Smooth muscle cell (in vitro differentiated cells): ENCODE data around the gene QSOX2. TPM values are rescaled to one million over a fixed set of nuclear protein-coding genes. Genes with fewer than 3 reads are reported as not detected.

Experiments
- DNase-seq: peaks from one replicate; lab custom pipeline; 2025; ENCODE audit not compliant: unreplicated experiment; lab: John Stamatoyannopoulos, UW
- H2AFZ ChIP-seq: fragments of 200-600 bp; sonication (generic); 2 replicates; pipeline ENCODE4 v1.6.0; 2016; ENCODE audit warnings: antibody characterized with exemption, low read depth, mild to moderate bottlenecking
- H3F3A ChIP-seq: fragments of 200-600 bp; sonication (generic); 2 replicates; pipeline ENCODE4 v1.6.0; 2017; ENCODE audit warnings: antibody characterized with exemption, low read depth
- H3K27ac ChIP-seq: fragments of 200-600 bp; sonication (generic); 2 replicates; pipeline ENCODE4 v1.5.1; 2016; ENCODE audit warnings: low read depth, mild to moderate bottlenecking
- H3K27me3 ChIP-seq: fragments of 200-600 bp; sonication (generic); 2 replicates; pipeline ENCODE4 v1.6.1; 2016; ENCODE audit warnings: low read depth, mild to moderate bottlenecking
- H3K36me3 ChIP-seq: fragments of 200-600 bp; sonication (generic); 2 replicates; pipeline ENCODE4 v1.5.1; 2016; ENCODE audit warnings: low read depth
- H3K4me1 ChIP-seq: fragments of 200-600 bp; sonication (generic); 2 replicates; pipeline ENCODE4 v1.5.1; 2016; ENCODE audit warnings: low read depth
- H3K4me2 ChIP-seq: fragments of 200-600 bp; sonication (generic); 2 replicates; pipeline ENCODE4 v1.6.0; 2016; ENCODE audit warnings: mild to moderate bottlenecking
- H3K4me3 ChIP-seq: fragments of 200-600 bp; sonication (generic); 2 replicates; pipeline ENCODE4 v1.5.1; 2016; ENCODE audit warnings: mild to moderate bottlenecking
- H3K79me2 ChIP-seq: fragments of 200-600 bp; sonication (generic); 2 replicates; pipeline ENCODE4 v1.6.0; 2016; ENCODE audit warnings: low read depth, mild to moderate bottlenecking
- H3K9ac ChIP-seq: fragments of 200-600 bp; sonication (generic); 2 replicates; pipeline ENCODE4 v1.6.0; 2016; ENCODE audit warnings: low read depth
- H3K9me3 ChIP-seq: fragments of 200-600 bp; sonication (generic); replicated peaks from 2 replicates; pipeline ENCODE4 v1.5.1; 2016; ENCODE audit warnings: low read depth
- H4K20me1 ChIP-seq: fragments of 200-600 bp; sonication (generic); 2 replicates; pipeline ENCODE4 v1.6.0; 2016; ENCODE audit warnings: low read depth
- CTCF ChIP-seq: fragments of 200-600 bp; sonication (generic); IDR thresholded peaks from 2 replicates; pipeline ENCODE4 v1.5.1; 2017; ENCODE audit warnings: borderline replicate concordance, mild to moderate bottlenecking, antibody characterized with exemption; ENCODE audit not compliant: insufficient read depth, poor library complexity, severe bottlenecking
- WGBS: methylation state at CpG from one replicate; pipeline ENCODE4 v1.1.7; 2016; ENCODE audit warnings: low lambda C conversion rate; 5-methylcytosine and 5-hydroxymethylcytosine counted together
- polyA plus RNA-seq: library from polyadenylated mRNA; unstranded; fragments of >200 nt; fragmentation: Nextera tagmentation; extraction: Ambion mirVana; gene quantifications from 2 replicates; pipeline ENCODE4 v1.2.1, GENCODE V29; 2016
- total RNA-seq: library from RNA; depleted of rRNA; stranded (reverse); fragments of >200 nt; gene quantifications from 2 replicates; pipeline ENCODE4 v1.2.3, GENCODE V29; 2014

The QSOX2 gene
- total and polyA plus RNA-seq, 2 experiments from 2014 or later = 1.9 to 8.7 TPM

- Histone ChIP-seq H3K27ac (no peak overlapping the region), H3K4me2 (no peak overlapping the region), H3F3A (no peaks in the 10 kb centered on the region), H2AFZ (no peak overlapping the region), H3K27me3 (peaks cover 13% of the 10 kb centered on the region), H3K9me3 (no peaks in the 10 kb centered on the region), H3K4me3 (no peak overlapping the region), H3K79me2 (no peaks in the 10 kb centered on the region), H3K9ac (no peak overlapping the region), H4K20me1 (no peaks in the 10 kb centered on the region), H3K4me1 (peaks cover 3% of the 10 kb centered on the region), H3K36me3 (no peaks in the 10 kb centered on the region)
- no peak for TF ChIP-seq CTCF
- WGBS = 91% methylated on average over 16 of the region's 16 CpGs
- DNase-seq = no peak
Observed at GRCh38 chr9:136280535-136281315, 35.1 kb upstream of the QSOX2 start.

DNA sequence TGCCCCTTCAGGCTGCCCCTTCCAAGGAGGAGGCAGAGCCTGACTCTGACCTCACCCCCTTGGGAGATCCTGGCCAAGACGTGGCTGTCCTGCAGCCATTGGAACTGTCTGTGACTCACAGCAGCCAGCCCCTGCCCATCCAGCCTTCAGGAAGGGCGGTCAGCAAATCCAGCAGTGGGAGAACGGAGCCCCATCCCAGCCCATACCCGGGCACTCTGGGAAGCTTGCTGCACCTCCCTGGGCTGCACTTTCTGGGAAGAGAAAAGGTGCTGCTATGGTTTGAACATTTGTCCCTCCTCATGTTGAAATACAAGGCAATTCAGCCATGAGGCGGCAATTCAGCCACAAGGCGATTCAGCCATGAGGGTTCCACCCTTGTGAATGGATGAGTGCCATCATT is 33.9 kb upstream of the QSOX2 start:
- no peak overlapping the region for H3K4me2 ChIP-seq
- WGBS = 89% methylated on average over 6 of the region's 6 CpGs
- no peaks in the 10 kb centered on the region for H4K20me1 ChIP-seq
- no peak for DNase-seq
- no peak overlapping the region for H3K4me3 ChIP-seq
- H3K79me2 ChIP-seq = no peaks in the 10 kb centered on the region
- no peak for TF ChIP-seq CTCF
- no peak overlapping the region for H3K9ac ChIP-seq
- no peak overlapping the region for H3K27ac ChIP-seq
- peaks cover 3% of the 10 kb centered on the region for H3K4me1 ChIP-seq
- H3K36me3 ChIP-seq = no peaks in the 10 kb centered on the region
- no peak overlapping the region for H2AFZ ChIP-seq
- peaks cover 16% of the 10 kb centered on the region for H3K27me3 ChIP-seq
- no peaks in the 10 kb centered on the region for H3K9me3 ChIP-seq
- H3F3A ChIP-seq = no peaks in the 10 kb centered on the region

- Histone ChIP-seq H3K4me1 (peaks cover 3% of the 10 kb centered on the region), H3K4me3 (no peak overlapping the region), H3K36me3 (no peaks in the 10 kb centered on the region), H3K4me2 (no peak overlapping the region), H3K27ac (no peak overlapping the region), H3K9ac (no peak overlapping the region), H2AFZ (no peak overlapping the region), H3K27me3 (peaks cover 16% of the 10 kb centered on the region), H3K79me2 (no peaks in the 10 kb centered on the region), H3F3A (no peaks in the 10 kb centered on the region), H4K20me1 (no peaks in the 10 kb centered on the region), H3K9me3 (no peaks in the 10 kb centered on the region)
- no peak for DNase-seq
- WGBS = 96% methylated on average over 1 of the region's 1 CpG
- no peak for TF ChIP-seq CTCF
Observed at GRCh38 chr9:136278894-136279293, 33.3 kb upstream of the QSOX2 start.

GRCh38 chr9:136278221-136278620 is 32.6 kb upstream of the QSOX2 start:
- Histone ChIP-seq H3K79me2 (no peaks in the 10 kb centered on the region), H3K9me3 (no peaks in the 10 kb centered on the region), H2AFZ (no peak overlapping the region), H3K27ac (no peak overlapping the region), H3K27me3 (peaks cover 16% of the 10 kb centered on the region), H3K4me3 (no peak overlapping the region), H4K20me1 (no peaks in the 10 kb centered on the region), H3F3A (no peaks in the 10 kb centered on the region), H3K4me1 (no peaks in the 10 kb centered on the region), H3K36me3 (no peaks in the 10 kb centered on the region), H3K9ac (no peak overlapping the region), H3K4me2 (no peak overlapping the region)
- DNase-seq = no peak
- WGBS = 88% methylated on average over 9 of the region's 9 CpGs
- no peak for TF ChIP-seq CTCF
